Right lobe of liver (tissue), 6 donors: ENCODE results near the gene NBAS. TPM values are rescaled to one million over a fixed set of nuclear protein-coding genes. Genes with fewer than 3 reads are reported as not detected.

Source experiments
- ATAC-seq, 4 donors: fragments of 200-7000 bp; cut with Tn5 transposase; one replicate each; pipeline ENCODE4 v1.9.1; 2020; ENCODE audit warnings: mild to moderate bottlenecking in 4 of 4, moderate library complexity in 4 of 4
- DNase-seq, 3 donors: peaks; one replicate each; pipeline ENCODE4 v3.0.0-alpha.2; 2020
- H3K27ac ChIP-seq, 3 donors: fragments of 200-600 bp; one replicate each; pipeline ENCODE4 v1.8.0; 2022
- H3K27me3 ChIP-seq, 2 donors: fragments of 200-600 bp; one replicate each; pipeline ENCODE4 v1.8.0; 2022
- H3K36me3 ChIP-seq, 4 donors: fragments of 200-600 bp; sonication (generic) in 1 of 4; one replicate each; pipeline versions ENCODE4 v1.5.1 to v1.8.0; 2017 to 2022; ENCODE audit warnings: control low read depth in 1 of 4
- H3K4me1 ChIP-seq, 4 donors: fragments of 200-600 bp; sonication (generic) in 1 of 4; one replicate each; pipeline versions ENCODE4 v1.5.1 to v1.8.0; 2017 to 2022; ENCODE audit warnings: control low read depth in 1 of 4
- H3K4me3 ChIP-seq, 3 donors: fragments of 200-600 bp; one replicate each; pipeline ENCODE4 v1.8.0; 2022
- H3K9me3 ChIP-seq, 4 donors: fragments of 200-600 bp; sonication (generic) in 1 of 4; one replicate each; pipeline versions ENCODE4 v1.5.1 to v1.8.0; 2017 to 2022; ENCODE audit warnings: control low read depth in 1 of 4
- CTCF ChIP-seq, 4 donors: fragments of 200-600 bp in 3 of 4; fragments of 450-650 bp in 1 of 4; IDR thresholded peaks; one replicate each; pipeline versions ENCODE4 v1.5.1 to v1.8.0; 2016 to 2022; ENCODE audit warnings: antibody characterized with exemption in 4 of 4, mild to moderate bottlenecking in 2 of 4
- POLR2A ChIP-seq: fragments of 450-650 bp; IDR thresholded peaks from one replicate; pipeline ENCODE4 v1.6.1; 2017; ENCODE audit warnings: antibody characterized with exemption, mild to moderate bottlenecking
- WGBS: methylation state at CpG from one replicate; pipeline ENCODE4 v1.1.6; 2018; ENCODE audit warnings: low coverage, low lambda C conversion rate; ENCODE audit not compliant: insufficient coverage; ENCODE audit errors: missing lambda C conversion rate; 5-methylcytosine and 5-hydroxymethylcytosine counted together
- intact Hi-C, 2 donors: fragments of 100-400 bp; cut with DNase I; formaldehyde crosslinking; loops; one replicate each; pipeline versions ENCODE4 v1.11.2 to v1.14.1; 2022
- total RNA-seq, 6 experiments: library from RNA; depleted of rRNA in 2 of 6; stranded (reverse); fragments of >200 nt in 2 of 6; fragmentation: NEBNext Ultra II Directional in 3 of 6; extraction: Animal tissue kit (Norgen Biotek cat#: 25700) in 3 of 6; gene quantifications; one replicate each; pipeline versions ENCODE4 v1.1.0 to v1.2.4, GENCODE V29; 2016 to 2023
- donor health status: DM: no; HTN: yes; CAD: no.
- donor health status: DM: no; HTN: no; CAD: no.
- donor health status: DM: no; HTN: no; CAD: no.
- donor health status: DM: no; HTN: yes; CAD: no.
- donor health status: DM: no; HTN: yes; CAD: no.

Gene NBAS
- total RNA-seq, 6 experiments from 2014 or later, result 16.1 to 21.8 (median 18.5) TPM

GRCh38 chr2:15359716-15360531 is 201.2 kb downstream of the NBAS start:
- Histone ChIP-seq H3K4me1 (peaks cover 0 to 6% (median 0%) of the 10 kb centered on the region in 4 donors), H3K4me3 (no peak overlapping the region), H3K27ac (no peak overlapping the region), H3K9me3 (no peaks in the 10 kb centered on the region), H3K27me3 (no peaks in the 10 kb centered on the region), H3K36me3 (peaks cover 0 to 3% (median 1%) of the 10 kb centered on the region in 4 donors)
- intact Hi-C loops, result no loop called here
- WGBS, result 54% methylated on average over 5 of the region's 5 CpGs
- peak; percentile 64 to 95 (median 84) for ATAC-seq
- no peak for DNase-seq
- no peak for TF ChIP-seq POLR2A
- no peak for TF ChIP-seq CTCF (IDR thresholded peaks at IDR 0.05)

GRCh38 chr2:15357922-15358321 is 203.2 kb downstream of the NBAS start:
- intact Hi-C loops, result no loop called here
- Histone ChIP-seq H3K4me3 (no peak overlapping the region), H3K27ac (no peak overlapping the region), H3K9me3 (no peaks in the 10 kb centered on the region), H3K36me3 (peaks cover 0 to 3% (median 1%) of the 10 kb centered on the region in 4 donors), H3K4me1 (peaks cover 0 to 6% (median 0%) of the 10 kb centered on the region in 4 donors), H3K27me3 (no peaks in the 10 kb centered on the region)
- 75% methylated on average over 2 of the region's 5 CpGs for WGBS
- DNase-seq (no peak), ATAC-seq (no peak)
- TF ChIP-seq CTCF (IDR thresholded peaks at IDR 0.05), result no peak
- TF ChIP-seq POLR2A, result no peak

DNA sequence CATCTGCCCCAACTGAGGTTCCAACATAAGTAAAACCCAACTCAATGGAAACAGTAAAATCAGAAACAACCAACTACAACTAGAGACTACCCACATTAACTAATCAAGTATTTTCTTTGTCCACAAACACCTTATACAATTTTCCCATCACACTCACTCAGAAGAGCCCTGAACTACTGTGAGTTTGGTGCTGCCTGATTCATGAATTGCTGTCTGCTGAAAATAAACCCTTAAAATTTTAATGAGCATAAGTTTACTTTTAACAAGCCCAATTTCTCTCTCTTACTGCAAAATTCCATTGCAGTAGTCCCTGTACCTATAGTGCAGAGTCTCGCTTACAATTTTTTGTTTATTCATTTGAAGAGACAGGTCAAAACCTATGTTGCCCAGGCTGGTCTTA is 203.9 kb downstream of the NBAS start:
- intact Hi-C loops, result no loop called here
- 100% methylated on average over 1 of the region's 1 CpG for WGBS
- TF ChIP-seq POLR2A (no peak), CTCF (IDR thresholded peaks at IDR 0.05) (no peak)
- no peak overlapping the region for H3K4me3 ChIP-seq
- peaks cover 0 to 3% (median 1%) of the 10 kb centered on the region in 4 donors for H3K36me3 ChIP-seq
- no peak overlapping the region for H3K27ac ChIP-seq
- H3K4me1 ChIP-seq, result peaks cover 0 to 6% (median 0%) of the 10 kb centered on the region in 4 donors
- H3K27me3 ChIP-seq, result no peaks in the 10 kb centered on the region
- no peak for ATAC-seq
- H3K9me3 ChIP-seq, result no peaks in the 10 kb centered on the region
- no peak for DNase-seq

GRCh38 chr2:15355386-15355785 is 205.7 kb downstream of the NBAS start:
- ATAC-seq (no peak), DNase-seq (no peak)
- Histone ChIP-seq H3K4me1 (peaks cover 0 to 6% (median 0%) of the 10 kb centered on the region in 4 donors), H3K36me3 (peaks cover 0 to 3% (median 1%) of the 10 kb centered on the region in 4 donors), H3K27me3 (no peaks in the 10 kb centered on the region), H3K27ac (no peak overlapping the region), H3K4me3 (no peak overlapping the region), H3K9me3 (no peaks in the 10 kb centered on the region)
- WGBS, result 83% methylated on average over 3 of the region's 3 CpGs
- TF ChIP-seq CTCF (IDR thresholded peaks at IDR 0.05) (no peak), POLR2A (no peak)
- intact Hi-C loops, result no loop called here
